ENCODE measurements around the gene TAB2.
"Not testable (repeated sequence)": the region's sequence is repeated elsewhere in the genome, so short reads cannot be mapped to it uniquely, and the experiment has no call there.

TAB2 gene

DNA sequence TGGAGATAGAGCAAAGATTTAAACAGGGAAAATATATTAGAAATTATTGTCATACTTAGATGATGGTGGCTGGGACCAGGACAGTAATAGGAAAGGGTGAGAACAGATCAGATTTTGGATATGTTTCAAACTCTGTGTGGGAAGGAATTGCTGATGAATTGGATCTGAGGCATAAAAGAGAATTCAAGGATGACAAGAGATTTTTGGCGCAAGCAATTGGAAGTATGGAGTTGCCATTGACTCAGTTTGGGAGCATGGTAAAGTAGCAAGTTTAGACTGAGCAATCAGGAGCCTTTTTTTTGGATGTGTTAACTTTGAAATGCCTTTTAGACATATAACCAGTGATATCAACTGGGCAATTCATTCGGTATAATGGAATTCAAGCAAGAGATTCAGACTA lies 14.4 kb downstream of the TAB2 start:
- intact Hi-C loops (cut with micrococcal nuclease), result no loop called here
- Mint-ChIP-seq H3K4me3 (no peak overlapping the region), H3K9me3 (no peaks in the 10 kb centered on the region), H3K27ac (peak overlapping the region; percentile 60), H3K4me1 (ENCODE audit: low read depth) (peaks cover 88% of the 10 kb centered on the region), H3K27me3 (no peaks in the 10 kb centered on the region), H3K36me3 (ENCODE audit: low read depth) (no peaks in the 10 kb centered on the region)

DNA sequence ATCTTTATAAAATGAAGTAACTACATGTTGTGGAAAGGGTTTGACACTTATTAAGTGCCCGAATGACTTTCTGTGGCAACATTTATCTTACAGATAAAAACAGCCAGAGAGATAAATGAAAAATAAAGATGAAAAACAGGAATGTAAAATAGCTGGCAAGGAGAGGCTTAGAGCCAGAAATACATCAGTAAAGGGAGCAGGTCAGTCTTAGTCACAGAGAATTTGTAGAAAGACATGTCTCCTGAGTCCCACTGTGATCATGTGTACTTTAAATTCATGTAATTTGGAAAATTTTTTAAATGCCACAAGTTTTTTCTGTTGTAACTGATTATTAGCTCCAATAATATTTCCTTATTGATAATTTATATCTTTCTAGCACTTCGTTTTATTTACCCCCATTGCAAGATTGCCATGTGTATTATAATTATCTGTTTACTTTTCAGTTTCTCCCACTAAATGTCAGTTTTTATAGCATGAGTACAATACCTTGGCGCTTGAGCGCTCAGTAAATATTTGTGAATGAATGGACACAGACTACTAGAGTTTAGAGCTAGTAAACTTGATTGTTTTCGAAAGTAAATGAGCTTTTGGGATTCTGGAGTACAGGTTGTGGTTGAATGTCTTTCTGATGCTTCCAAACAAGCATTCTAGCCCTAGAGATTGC lies 15.2 kb downstream of the TAB2 start:
- no peak overlapping the region for H3K4me3 Mint-ChIP-seq

DNA sequence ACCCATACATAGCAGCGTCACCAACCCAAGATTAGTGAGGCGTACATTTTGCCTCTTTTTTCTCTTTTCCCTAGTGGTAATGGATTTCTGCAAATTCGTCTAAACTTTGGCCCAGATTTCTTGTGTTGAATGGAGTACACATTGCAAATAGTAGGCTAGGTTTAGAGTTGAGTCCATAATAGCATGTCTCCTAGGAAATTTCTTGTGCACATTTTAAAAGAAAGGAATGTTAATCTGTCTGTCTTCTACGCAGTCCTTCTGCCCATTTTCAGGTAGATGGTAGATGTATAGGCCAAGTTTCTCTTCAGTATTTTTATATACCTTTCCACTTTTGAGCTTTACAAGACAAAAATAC lies 15.7 kb downstream of the TAB2 start:
- H3K36me3 Mint-ChIP-seq (ENCODE audit: low read depth), result peaks cover 3% of the 10 kb centered on the region
- H3K4me1 Mint-ChIP-seq (ENCODE audit: low read depth), result peaks cover 87% of the 10 kb centered on the region
- no peak overlapping the region for H3K4me3 Mint-ChIP-seq
- H3K9me3 Mint-ChIP-seq, result no peaks in the 10 kb centered on the region
- H3K27me3 Mint-ChIP-seq, result no peaks in the 10 kb centered on the region
- no peak overlapping the region for H3K27ac Mint-ChIP-seq
- intact Hi-C loops (cut with micrococcal nuclease), result no loop called here

More for the DNA sequence above, 15.2 kb downstream of the TAB2 start:
- H3K36me3 Mint-ChIP-seq (ENCODE audit: low read depth), result no peaks in the 10 kb centered on the region
- intact Hi-C loops (cut with micrococcal nuclease), result no loop called here
- H3K27ac Mint-ChIP-seq, result peak overlapping the region; percentile 60
- H3K9me3 Mint-ChIP-seq, result no peaks in the 10 kb centered on the region
- peaks cover 87% of the 10 kb centered on the region for H3K4me1 Mint-ChIP-seq (ENCODE audit: low read depth)
- no peaks in the 10 kb centered on the region for H3K27me3 Mint-ChIP-seq

DNA sequence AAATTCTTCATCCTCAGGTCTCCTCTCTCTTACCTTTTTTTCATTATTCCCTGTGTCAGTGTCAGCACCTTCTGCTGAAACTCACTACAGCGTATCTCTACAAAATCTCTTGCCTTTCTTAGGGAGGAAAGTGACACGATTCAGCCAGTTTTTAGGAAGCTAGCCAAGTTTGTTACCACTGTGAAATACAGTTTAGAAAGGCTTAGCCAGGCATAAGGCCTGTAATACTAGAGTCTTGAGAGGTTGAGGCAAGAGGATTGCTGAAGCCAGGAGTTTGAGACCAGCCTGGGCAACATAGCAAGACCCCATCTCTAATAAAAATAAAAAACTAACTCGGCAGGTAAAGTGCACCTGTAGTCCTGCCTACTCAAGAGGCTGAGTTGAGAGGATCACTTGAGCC lies 16.7 kb downstream of the TAB2 start:
- Mint-ChIP-seq H3K36me3 (ENCODE audit: low read depth) (peaks cover 7% of the 10 kb centered on the region), H3K4me1 (ENCODE audit: low read depth) (peaks cover 86% of the 10 kb centered on the region), H3K27me3 (no peaks in the 10 kb centered on the region), H3K9me3 (no peaks in the 10 kb centered on the region), H3K27ac (peak overlapping the region; percentile 39), H3K4me3 (no peak overlapping the region)
- intact Hi-C loops (cut with micrococcal nuclease), result no loop called here

DNA sequence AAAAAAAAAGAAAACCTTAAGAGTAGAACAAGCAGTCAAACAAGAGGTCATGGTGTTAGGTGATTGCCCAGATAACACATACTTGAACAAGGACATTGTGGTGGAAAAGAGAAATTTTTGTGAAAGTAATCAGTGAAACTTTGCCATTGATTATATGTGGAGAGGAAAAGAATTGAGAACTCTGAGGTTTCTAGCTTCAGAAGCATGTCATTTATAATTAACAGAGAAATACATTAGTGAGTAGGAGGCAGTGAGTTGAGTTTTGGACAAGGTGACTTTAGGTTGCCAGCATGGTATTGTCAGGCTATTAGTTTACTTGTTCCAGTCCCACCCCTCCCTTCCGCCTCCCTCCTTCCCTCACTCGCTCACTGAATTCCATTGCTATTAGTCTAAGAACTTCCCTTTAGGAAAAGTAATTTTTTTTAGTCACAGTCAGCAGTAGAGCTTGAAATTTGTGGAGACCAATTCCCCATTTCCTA lies 17.2 kb downstream of the TAB2 start:
- H3K9me3 Mint-ChIP-seq, result no peaks in the 10 kb centered on the region
- peak overlapping the region; percentile 39 for H3K27ac Mint-ChIP-seq
- H3K4me1 Mint-ChIP-seq (ENCODE audit: low read depth), result peaks cover 81% of the 10 kb centered on the region
- peaks cover 7% of the 10 kb centered on the region for H3K36me3 Mint-ChIP-seq (ENCODE audit: low read depth)
- H3K4me3 Mint-ChIP-seq, result no peak overlapping the region
- H3K27me3 Mint-ChIP-seq, result no peaks in the 10 kb centered on the region
- intact Hi-C loops (cut with micrococcal nuclease), result no loop called here

DNA sequence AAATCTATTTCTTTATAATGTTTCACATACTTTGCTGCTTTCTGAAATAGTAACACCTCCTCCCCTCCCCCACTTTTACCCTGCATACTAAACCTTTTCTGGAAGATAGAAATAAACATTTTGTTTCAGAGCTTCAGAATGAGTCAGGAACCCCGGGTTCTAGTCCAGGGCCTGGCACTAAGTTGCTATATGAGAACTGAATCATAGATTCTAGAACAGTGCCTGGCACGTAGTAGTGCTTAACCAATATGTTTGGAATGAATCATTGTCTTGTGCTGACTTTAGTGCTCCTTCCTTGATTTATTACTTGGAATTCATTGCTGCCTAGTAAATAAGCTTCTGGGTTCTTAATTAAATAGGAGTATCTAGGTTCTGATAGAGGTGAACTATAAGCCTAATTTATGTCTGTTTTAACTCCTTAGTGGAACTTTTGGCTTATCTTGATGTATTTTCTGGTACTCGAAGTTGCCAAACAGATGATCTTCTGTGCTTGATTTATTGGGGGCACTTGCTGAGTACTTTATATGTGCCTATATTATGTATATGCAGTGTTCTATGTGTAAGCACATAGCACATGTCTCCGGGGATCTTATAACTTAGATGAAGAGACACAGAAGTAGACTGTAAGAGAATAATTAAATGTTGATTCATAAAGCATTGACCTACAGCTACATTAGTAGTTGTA lies 18.6 kb downstream of the TAB2 start:
- intact Hi-C loops (cut with micrococcal nuclease), result no loop called here
- Mint-ChIP-seq H3K4me1 (ENCODE audit: low read depth) (peaks cover 68% of the 10 kb centered on the region), H3K4me3 (no peak overlapping the region), H3K36me3 (ENCODE audit: low read depth) (peaks cover 7% of the 10 kb centered on the region), H3K27ac (peak overlapping the region; percentile 59), H3K27me3 (no peaks in the 10 kb centered on the region), H3K9me3 (no peaks in the 10 kb centered on the region)

DNA sequence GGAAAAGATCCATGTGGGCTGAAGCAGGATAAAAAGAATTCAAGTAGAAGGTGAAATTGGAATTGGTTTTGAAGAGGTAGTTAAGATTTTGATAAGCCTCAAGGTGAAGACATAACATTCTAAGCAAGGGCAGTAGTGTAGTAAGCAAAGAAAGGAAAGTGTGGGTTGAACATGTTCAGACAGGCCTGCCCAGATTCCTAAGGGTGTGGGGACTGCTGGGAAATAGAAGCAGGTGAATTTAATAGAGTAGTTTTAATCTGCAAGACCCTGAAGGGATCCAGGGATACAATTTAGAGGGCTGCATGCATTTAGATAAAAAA lies 19.1 kb downstream of the TAB2 start:
- Mint-ChIP-seq H3K27ac (peak overlapping the region; percentile 59), H3K9me3 (no peaks in the 10 kb centered on the region), H3K4me3 (no peak overlapping the region), H3K4me1 (ENCODE audit: low read depth) (peaks cover 66% of the 10 kb centered on the region), H3K36me3 (ENCODE audit: low read depth) (peaks cover 7% of the 10 kb centered on the region), H3K27me3 (no peaks in the 10 kb centered on the region)
- intact Hi-C loops (cut with micrococcal nuclease), result no loop called here

DNA sequence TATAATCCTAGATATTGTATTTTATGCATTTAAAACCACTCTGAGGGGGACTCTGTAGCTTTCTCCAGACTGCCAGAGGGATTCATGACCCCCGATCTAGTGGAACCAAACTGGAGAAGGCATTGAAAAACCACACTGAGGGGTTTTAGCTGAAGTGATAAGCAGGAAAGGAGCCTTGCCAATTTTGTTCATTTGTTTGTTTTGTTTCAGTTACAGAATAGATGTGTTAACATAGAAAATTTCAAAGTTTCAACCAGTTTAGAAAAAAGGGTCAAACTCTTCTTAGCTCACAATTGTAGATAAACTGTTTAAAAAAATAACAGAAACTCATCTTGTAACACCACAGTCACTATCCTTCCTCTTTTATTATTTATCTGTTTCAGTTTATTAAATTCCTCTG lies 19.8 kb downstream of the TAB2 start:
- H3K9me3 Mint-ChIP-seq, result no peaks in the 10 kb centered on the region
- H3K4me3 Mint-ChIP-seq, result no peak overlapping the region
- H3K27ac Mint-ChIP-seq, result peak overlapping the region; percentile 53

DNA sequence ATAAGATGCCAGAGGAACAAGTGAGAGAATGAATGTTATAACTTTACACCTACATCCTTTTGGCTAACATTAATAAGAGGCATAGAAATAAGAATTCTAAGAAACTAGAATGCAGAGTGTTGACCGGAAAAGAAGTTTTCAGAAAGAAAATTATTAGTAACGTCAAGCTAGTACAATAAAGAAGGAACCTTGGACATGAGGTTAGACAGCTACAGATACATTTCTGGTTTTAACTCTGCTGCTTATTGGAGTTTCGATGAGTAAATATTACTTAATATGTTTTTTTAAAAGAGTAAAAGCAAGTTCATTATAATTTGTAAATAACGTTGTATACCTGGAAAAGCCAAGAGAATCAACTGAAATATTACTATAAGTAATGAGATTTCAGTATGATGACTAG lies 22.7 kb downstream of the TAB2 start:
- no peaks in the 10 kb centered on the region for H3K27me3 Mint-ChIP-seq
- no peaks in the 10 kb centered on the region for H3K9me3 Mint-ChIP-seq
- peaks cover 17% of the 10 kb centered on the region for H3K36me3 Mint-ChIP-seq (ENCODE audit: low read depth)

More for the DNA sequence above, 19.8 kb downstream of the TAB2 start:
- Mint-ChIP-seq H3K36me3 (ENCODE audit: low read depth) (peaks cover 7% of the 10 kb centered on the region), H3K27me3 (no peaks in the 10 kb centered on the region), H3K4me1 (ENCODE audit: low read depth) (peaks cover 64% of the 10 kb centered on the region)
- intact Hi-C loops (cut with micrococcal nuclease), result no loop called here

DNA sequence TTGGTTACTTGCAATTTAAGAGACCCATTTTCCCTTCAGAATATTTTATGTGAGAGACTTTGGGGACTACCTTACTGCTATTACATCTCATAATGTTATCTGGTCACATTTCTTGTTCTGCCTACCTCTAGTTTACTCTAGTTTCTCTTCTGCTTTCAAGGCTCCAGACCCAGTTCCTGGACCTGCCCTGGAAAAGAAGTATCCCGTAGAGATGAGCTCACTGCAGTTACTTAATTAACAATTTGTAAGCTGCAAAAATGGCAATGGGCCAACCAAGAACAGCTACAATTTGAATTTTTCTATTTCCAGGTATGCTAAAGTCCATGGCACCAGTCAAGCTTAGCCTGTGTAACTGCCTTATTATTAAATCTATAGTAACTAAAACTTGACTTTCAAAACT lies 25.0 kb downstream of the TAB2 start:
- Mint-ChIP-seq H3K27me3 (no peaks in the 10 kb centered on the region), H3K9me3 (no peaks in the 10 kb centered on the region), H3K4me1 (ENCODE audit: low read depth) (peaks cover 52% of the 10 kb centered on the region), H3K27ac (peak overlapping the region; percentile 25), H3K36me3 (ENCODE audit: low read depth) (peaks cover 25% of the 10 kb centered on the region), H3K4me3 (no peak overlapping the region)
- intact Hi-C loops (cut with micrococcal nuclease), result no loop called here

More for the DNA sequence above, 22.7 kb downstream of the TAB2 start:
- intact Hi-C loops (cut with micrococcal nuclease), result no loop called here
- Mint-ChIP-seq H3K4me3 (no peak overlapping the region), H3K4me1 (ENCODE audit: low read depth) (peaks cover 58% of the 10 kb centered on the region), H3K27ac (no peak overlapping the region)

DNA sequence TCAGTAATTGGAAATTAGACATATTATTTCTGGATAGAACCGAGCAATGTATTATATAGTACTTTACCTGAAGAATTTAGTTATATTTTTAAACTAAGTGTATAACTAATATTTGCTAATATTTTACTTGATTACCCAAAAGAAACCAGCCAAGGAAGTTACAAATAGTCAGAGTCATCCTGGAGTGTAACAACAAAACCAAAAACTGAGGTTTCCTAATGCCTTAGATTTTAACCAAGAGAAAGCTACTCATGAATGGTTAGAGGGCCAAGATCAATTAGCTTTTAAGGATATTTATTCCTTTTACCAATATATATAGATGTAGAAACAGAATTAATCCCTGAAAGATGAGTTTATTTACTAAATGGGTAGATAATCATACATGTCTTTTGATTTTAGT lies 26.0 kb downstream of the TAB2 start:
- H3K9me3 Mint-ChIP-seq, result no peaks in the 10 kb centered on the region
- peaks cover 26% of the 10 kb centered on the region for H3K36me3 Mint-ChIP-seq (ENCODE audit: low read depth)
- H3K4me3 Mint-ChIP-seq, result no peak overlapping the region
- no peaks in the 10 kb centered on the region for H3K27me3 Mint-ChIP-seq
- H3K4me1 Mint-ChIP-seq (ENCODE audit: low read depth), result peaks cover 48% of the 10 kb centered on the region
- intact Hi-C loops (cut with micrococcal nuclease), result no loop called here
- H3K27ac Mint-ChIP-seq, result no peak overlapping the region

DNA sequence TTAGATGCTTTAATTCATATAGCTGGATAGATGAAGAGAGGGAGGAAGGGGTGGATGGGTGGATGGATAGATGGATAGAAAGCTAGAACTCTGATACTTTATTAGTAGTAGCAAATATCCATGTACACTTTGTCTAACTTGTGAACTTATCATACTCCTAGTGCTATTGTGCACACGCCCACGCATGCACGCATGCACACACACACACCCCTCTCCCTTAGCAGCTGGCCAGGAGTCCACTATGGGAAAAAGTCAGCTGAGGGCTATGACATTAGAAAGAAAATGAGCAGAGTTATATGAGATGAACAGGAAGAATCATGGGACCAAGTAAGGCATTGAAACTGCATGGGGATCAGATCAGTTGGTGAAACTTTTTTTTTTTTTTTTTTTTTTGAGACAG lies 28.6 kb downstream of the TAB2 start:
- Mint-ChIP-seq H3K27ac (no peak overlapping the region), H3K4me3 (no peak overlapping the region)
- intact Hi-C loops (cut with micrococcal nuclease), result no loop called here

DNA sequence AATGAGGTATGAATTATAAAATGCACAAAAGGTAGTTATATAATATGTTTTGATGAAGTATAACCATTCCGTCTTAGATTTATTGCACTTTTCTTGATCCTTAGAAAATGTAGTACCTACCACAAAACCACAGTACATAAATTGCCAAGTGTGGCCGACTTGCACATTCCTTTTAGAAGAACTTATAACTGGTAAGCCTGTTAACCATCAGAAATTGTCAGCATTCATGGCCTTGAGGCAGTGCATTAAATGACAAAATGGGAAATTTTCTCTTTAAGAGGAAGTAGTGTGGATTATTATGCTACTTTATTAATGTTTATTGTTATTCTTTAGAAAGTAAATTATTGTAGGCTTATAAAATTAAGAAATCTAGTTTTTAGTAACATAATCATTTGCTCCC lies 29.6 kb downstream of the TAB2 start:
- H3K4me3 Mint-ChIP-seq, result no peak overlapping the region
- peaks cover 57% of the 10 kb centered on the region for H3K4me1 Mint-ChIP-seq (ENCODE audit: low read depth)
- intact Hi-C loops (cut with micrococcal nuclease), result no loop called here
- peaks cover 33% of the 10 kb centered on the region for H3K36me3 Mint-ChIP-seq (ENCODE audit: low read depth)
- no peak overlapping the region for H3K27ac Mint-ChIP-seq
- H3K27me3 Mint-ChIP-seq, result no peaks in the 10 kb centered on the region
- no peaks in the 10 kb centered on the region for H3K9me3 Mint-ChIP-seq

More for the DNA sequence above, 28.6 kb downstream of the TAB2 start:
- no peaks in the 10 kb centered on the region for H3K27me3 Mint-ChIP-seq
- peaks cover 32% of the 10 kb centered on the region for H3K36me3 Mint-ChIP-seq (ENCODE audit: low read depth)
- H3K9me3 Mint-ChIP-seq, result no peaks in the 10 kb centered on the region
- H3K4me1 Mint-ChIP-seq (ENCODE audit: low read depth), result peaks cover 62% of the 10 kb centered on the region

DNA sequence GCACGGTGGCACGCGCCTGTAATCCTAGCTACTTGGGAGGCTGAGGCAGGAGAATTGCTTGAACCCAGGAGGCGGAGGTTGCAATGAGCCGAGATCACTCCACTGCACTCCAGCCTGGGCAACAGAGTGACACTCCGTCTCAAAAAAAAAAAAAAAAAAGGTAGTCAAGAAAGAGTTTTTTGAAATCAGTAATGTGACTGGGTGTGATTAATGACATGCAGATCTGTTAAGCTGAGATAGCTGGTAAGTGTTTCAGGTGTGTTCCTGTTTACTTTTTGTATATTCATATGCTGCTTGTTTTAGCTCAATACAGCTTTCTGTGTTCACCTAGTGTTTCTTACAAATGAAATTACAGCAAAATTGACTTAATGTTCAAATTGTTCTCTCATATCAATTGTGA lies 31.8 kb downstream of the TAB2 start:
- peaks cover 51% of the 10 kb centered on the region for H3K4me1 Mint-ChIP-seq (ENCODE audit: low read depth)

DNA sequence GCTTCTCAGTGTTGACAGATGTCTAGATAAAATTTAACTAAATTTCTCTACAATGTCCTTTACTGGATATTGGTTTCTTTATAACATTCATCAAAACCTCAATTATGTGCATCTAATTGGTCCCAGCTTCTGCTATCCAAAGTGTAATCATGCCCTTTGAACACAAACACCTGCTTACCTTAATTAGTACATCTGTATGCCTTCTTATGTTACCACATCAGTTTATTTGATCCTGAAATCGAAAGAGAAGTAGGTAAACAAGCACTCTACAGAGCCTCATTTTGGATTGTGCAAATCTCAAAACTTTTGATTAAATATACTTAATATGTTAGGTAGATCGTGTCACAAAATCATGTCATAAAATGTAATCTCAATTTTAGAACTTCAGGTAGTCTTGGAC lies 36.5 kb downstream of the TAB2 start:
- Mint-ChIP-seq H3K4me1 (ENCODE audit: low read depth) (peaks cover 47% of the 10 kb centered on the region), H3K36me3 (ENCODE audit: low read depth) (peaks cover 25% of the 10 kb centered on the region), H3K9me3 (no peaks in the 10 kb centered on the region), H3K27ac (no peak overlapping the region), H3K4me3 (no peak overlapping the region), H3K27me3 (no peaks in the 10 kb centered on the region)
- intact Hi-C loops (cut with micrococcal nuclease), result no loop called here

More for the DNA sequence above, 31.8 kb downstream of the TAB2 start:
- H3K27me3 Mint-ChIP-seq; intact Hi-C loops (cut with micrococcal nuclease); H3K9me3 Mint-ChIP-seq; H3K27ac Mint-ChIP-seq; H3K4me3 Mint-ChIP-seq: not testable (repeated sequence)
- peaks cover 40% of the 10 kb centered on the region for H3K36me3 Mint-ChIP-seq (ENCODE audit: low read depth)

Measured in dendritic cell treated with granulocyte-macrophage colony-stimulating factor and Interleukin-4, amounts not matched to agents 40 ng/mL and 50 ng/mL, for 4 days (primary cell).